Measurements from ENCODE around the gene COX17.

GRCh38 chr3:119723022-119723421 lies 45.8 kb upstream of the COX17 start:
- no peak for TF ChIP-seq EP300 (IDR thresholded peaks at IDR 0.05)
- TF ChIP-seq CTCF (IDR thresholded peaks at IDR 0.05), result no peak
